Fibroblast of lung (primary cell): ENCODE measurements around the gene CAPN10. TPM values are rescaled to one million over a fixed set of nuclear protein-coding genes. Genes with fewer than 3 reads are reported as not detected.
A peak's percentile ranks its signal among the peaks of the same experiment; 100 is the strongest.

Experiments
- DNase-seq, 2 donors: peaks; one replicate each; pipeline versions ENCODE4 v3.0.0 to v3.0.0-alpha.2; 2010; ENCODE audit warnings: low read depth in 2 of 2
- H2AFZ ChIP-seq: 2 replicates; pipeline ENCODE4 v1.5.1; 2012; ENCODE audit warnings: low read length, control low read depth, inconsistent platforms
- H3K27ac ChIP-seq: 2 replicates; pipeline ENCODE4 v1.5.1; 2011; ENCODE audit warnings: low read length, control low read depth; ENCODE audit not compliant: insufficient read depth
- H3K27me3 ChIP-seq: 2 replicates; pipeline ENCODE4 v1.5.1; 2011; ENCODE audit warnings: mild to moderate bottlenecking, low read length; ENCODE audit not compliant: control insufficient read depth, insufficient read depth
- H3K36me3 ChIP-seq: 2 replicates; pipeline ENCODE4 v1.5.1; 2011; ENCODE audit warnings: low read length; ENCODE audit not compliant: control insufficient read depth, insufficient read depth
- H3K4me1 ChIP-seq: 2 replicates; pipeline ENCODE4 v1.5.1; 2011; ENCODE audit warnings: low read length; ENCODE audit not compliant: control insufficient read depth, insufficient read depth; ENCODE audit errors: extremely low read depth
- H3K4me2 ChIP-seq: 2 replicates; pipeline ENCODE4 v1.5.1; 2011; ENCODE audit warnings: low read length, control low read depth; ENCODE audit not compliant: insufficient read depth; ENCODE audit errors: extremely low read depth
- H3K4me3 ChIP-seq, 4 experiments: fragments of 200-600 bp in 1 of 4; sonication (generic) in 1 of 4; replicated peaks in 1 of 4; 2 replicates each; pipeline ENCODE4 v1.5.1; 2011 to 2016; ENCODE audit warnings: low read length in 4 of 4, low read depth in 3 of 4, mild to moderate bottlenecking in 3 of 4, control low read depth in 2 of 4, inconsistent platforms in 1 of 4, mixed read lengths in 1 of 4; ENCODE audit not compliant: insufficient read depth in 1 of 4; ENCODE audit errors: control extremely low read depth in 1 of 4
- H3K79me2 ChIP-seq: 2 replicates; pipeline ENCODE4 v1.5.1; 2012; ENCODE audit warnings: mild to moderate bottlenecking, low read length, inconsistent platforms; ENCODE audit not compliant: control insufficient read depth, insufficient read depth
- H3K9ac ChIP-seq: 2 replicates; pipeline ENCODE4 v1.5.1; 2011; ENCODE audit warnings: mild to moderate bottlenecking, low read length, control low read depth; ENCODE audit not compliant: insufficient read depth
- H3K9me3 ChIP-seq: 2 replicates; pipeline ENCODE4 v1.5.1; 2012; ENCODE audit warnings: low read depth, low read length; ENCODE audit not compliant: control insufficient read depth, insufficient read depth
- H4K20me1 ChIP-seq: 2 replicates; pipeline ENCODE4 v1.5.1; 2011; ENCODE audit warnings: low read length; ENCODE audit not compliant: control insufficient read depth, insufficient read depth; ENCODE audit errors: extremely low read depth
- EZH2 ChIP-seq: IDR thresholded peaks from 2 replicates; pipeline ENCODE4 v1.5.1; 2012; ENCODE audit warnings: low read length, control low read depth, mild to moderate bottlenecking; ENCODE audit errors: missing control alignments
- polyA plus RNA-seq, 2 donors: library from polyadenylated mRNA; depleted of rRNA in 1 of 2; stranded (reverse) in 1 of 2; unstranded in 1 of 2; fragments of >200 nt; gene quantifications; 2 replicates each; pipeline ENCODE4 v1.2.1, GENCODE V29; 2011 to 2012; ENCODE audit warnings: missing spikeins in 1 of 2
- total RNA-seq: library from RNA; depleted of rRNA; stranded (reverse); fragments of >200 nt; gene quantifications from 2 replicates; pipeline ENCODE4 v1.2.1, GENCODE V29; 2014
- TF ChIP-seq, protein P1 (sequence below), 2 donors: IDR thresholded peaks in 1 of 2; conservative IDR thresholded peaks in 1 of 2; 1 replicate in 1 of 2; 2 replicates in 1 of 2; pipeline ENCODE4 v1.5.1; 2011 to 2012; ENCODE audit warnings: low read length in 2 of 2, control low read depth in 1 of 2, inconsistent platforms in 1 of 2, low read depth in 1 of 2, mild to moderate bottlenecking in 1 of 2

Gene CAPN10
- total and polyA plus RNA-seq, 2 donors (not counting 1 experiment from before 2014, with no cell fraction given): 3.6 to 23.0 TPM

GRCh38 chr2:240578488-240578887 lies 8.0 kb upstream of the CAPN10 start:
- TF ChIP-seq, protein P1, sequence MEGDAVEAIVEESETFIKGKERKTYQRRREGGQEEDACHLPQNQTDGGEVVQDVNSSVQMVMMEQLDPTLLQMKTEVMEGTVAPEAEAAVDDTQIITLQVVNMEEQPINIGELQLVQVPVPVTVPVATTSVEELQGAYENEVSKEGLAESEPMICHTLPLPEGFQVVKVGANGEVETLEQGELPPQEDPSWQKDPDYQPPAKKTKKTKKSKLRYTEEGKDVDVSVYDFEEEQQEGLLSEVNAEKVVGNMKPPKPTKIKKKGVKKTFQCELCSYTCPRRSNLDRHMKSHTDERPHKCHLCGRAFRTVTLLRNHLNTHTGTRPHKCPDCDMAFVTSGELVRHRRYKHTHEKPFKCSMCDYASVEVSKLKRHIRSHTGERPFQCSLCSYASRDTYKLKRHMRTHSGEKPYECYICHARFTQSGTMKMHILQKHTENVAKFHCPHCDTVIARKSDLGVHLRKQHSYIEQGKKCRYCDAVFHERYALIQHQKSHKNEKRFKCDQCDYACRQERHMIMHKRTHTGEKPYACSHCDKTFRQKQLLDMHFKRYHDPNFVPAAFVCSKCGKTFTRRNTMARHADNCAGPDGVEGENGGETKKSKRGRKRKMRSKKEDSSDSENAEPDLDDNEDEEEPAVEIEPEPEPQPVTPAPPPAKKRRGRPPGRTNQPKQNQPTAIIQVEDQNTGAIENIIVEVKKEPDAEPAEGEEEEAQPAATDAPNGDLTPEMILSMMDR (conservative IDR thresholded peaks at IDR 0.05 in 1 of 2, IDR thresholded peaks at IDR 0.05 in 1 of 2; ENCODE audit: low read depth in 1 of 2, low read length in 2 of 2): no peak
- TF ChIP-seq EZH2: no peak
- H3K9ac ChIP-seq: no peak overlapping the region
- no peak overlapping the region for H3K27ac ChIP-seq
- peaks cover 6% of the 10 kb centered on the region for H3K4me1 ChIP-seq
- peaks cover 19% of the 10 kb centered on the region for H3K79me2 ChIP-seq
- H2AFZ ChIP-seq: no peak overlapping the region
- no peaks in the 10 kb centered on the region for H3K27me3 ChIP-seq
- no peak for DNase-seq
- H4K20me1 ChIP-seq: no peaks in the 10 kb centered on the region
- H3K9me3 ChIP-seq: no peaks in the 10 kb centered on the region
- H3K4me3 ChIP-seq: no peak overlapping the region
- no peak overlapping the region for H3K4me2 ChIP-seq
- H3K36me3 ChIP-seq: peaks cover 5% of the 10 kb centered on the region

GRCh38 chr2:240579071-240579762 lies 7.3 kb upstream of the CAPN10 start:
- Histone ChIP-seq H2AFZ (no peak overlapping the region), H3K4me3 (no peak overlapping the region), H3K4me1 (peaks cover 6% of the 10 kb centered on the region), H3K79me2 (peaks cover 23% of the 10 kb centered on the region), H3K36me3 (peaks cover 5% of the 10 kb centered on the region), H4K20me1 (no peaks in the 10 kb centered on the region), H3K27ac (peak overlapping the region; percentile 67), H3K9ac (no peak overlapping the region), H3K9me3 (no peaks in the 10 kb centered on the region), H3K4me2 (no peak overlapping the region), H3K27me3 (no peaks in the 10 kb centered on the region)
- no peak for DNase-seq
- TF ChIP-seq, protein P1 (conservative IDR thresholded peaks at IDR 0.05 in 1 of 2, IDR thresholded peaks at IDR 0.05 in 1 of 2; ENCODE audit: low read depth in 1 of 2, low read length in 2 of 2): no peak

- peak; percentile 84 to 97 for DNase-seq
- Histone ChIP-seq H4K20me1 (no peaks in the 10 kb centered on the region), H2AFZ (no peak overlapping the region), H3K27me3 (no peaks in the 10 kb centered on the region), H3K4me2 (no peak overlapping the region), H3K79me2 (peaks cover 30% of the 10 kb centered on the region), H3K4me1 (peaks cover 10% of the 10 kb centered on the region), H3K9me3 (no peaks in the 10 kb centered on the region), H3K27ac (peak overlapping the region; percentile 67), H3K36me3 (peaks cover 5% of the 10 kb centered on the region), H3K9ac (no peak overlapping the region), H3K4me3 (no peak overlapping the region)
- TF ChIP-seq, protein P1 (conservative IDR thresholded peaks at IDR 0.05 in 1 of 2, IDR thresholded peaks at IDR 0.05 in 1 of 2; ENCODE audit: low read depth in 1 of 2, low read length in 2 of 2): peak in 1 of 2 donors; percentile 20
- TF ChIP-seq EZH2: no peak
Observed at GRCh38 chr2:240579771-240580614, 6.5 kb upstream of the CAPN10 start.
